ENCODE data around the gene RHEBL1. TPM values are rescaled to one million over a fixed set of nuclear protein-coding genes. Genes with fewer than 3 reads are reported as not detected.
A peak's percentile ranks its signal among the peaks of the same experiment; 100 is the strongest.

RHEBL1 gene
- total RNA-seq, 4 donors from 2014 or later, result 0.46 to 0.71 TPM; not detected in 2

GRCh38 chr12:49079793-49080192, 10.0 kb upstream of the RHEBL1 start:
- no peaks in the 10 kb centered on the region for H3K9me3 ChIP-seq
- in situ Hi-C loops (cut with MboI; ENCODE audit: low sequenced_read_pairs in 4 of 4), result loop anchor here in 3 of 4 donors (10.0 to 25.0 kb wide), 3 partner anchors 45 to 158 kb away; no protein-coding TSS in a partner anchor
- no peak overlapping the region for H3K4me3 ChIP-seq
- no peak for ATAC-seq
- TF ChIP-seq CTCF (IDR thresholded peaks at IDR 0.05 in 4 of 5, conservative IDR thresholded peaks at IDR 0.05 in 1 of 5) (no peak), POLR2A (IDR thresholded peaks at IDR 0.05) (no peak)
- intact Hi-C loops (cut with DNase I; ENCODE audit: low total_unique reads), result no loop called here
- no peak for DNase-seq
- H3K27ac ChIP-seq, result no peak overlapping the region
- no peaks in the 10 kb centered on the region for H3K4me1 ChIP-seq
- H3K27me3 ChIP-seq, result no peaks in the 10 kb centered on the region
- H3K36me3 ChIP-seq, result no peaks in the 10 kb centered on the region

GRCh38 chr12:49070971-49071370, 1.2 kb upstream of the RHEBL1 start:
- peaks cover 9 to 11% of the 10 kb centered on the region in 2 donors for H3K4me1 ChIP-seq
- DNase-seq (no peak), ATAC-seq (no peak)
- no peaks in the 10 kb centered on the region for H3K27me3 ChIP-seq
- H3K36me3 ChIP-seq, result no peaks in the 10 kb centered on the region
- TF ChIP-seq CTCF (IDR thresholded peaks at IDR 0.05 in 4 of 5, conservative IDR thresholded peaks at IDR 0.05 in 1 of 5), result no peak
- no peak for TF ChIP-seq POLR2A (IDR thresholded peaks at IDR 0.05)
- in situ Hi-C loops (cut with MboI; ENCODE audit: low sequenced_read_pairs in 4 of 4), result loop anchor here in 1 of 4 donors (10.0 kb wide), 1 partner anchor 54 kb away; no protein-coding TSS in a partner anchor
- no peak overlapping the region for H3K4me3 ChIP-seq
- intact Hi-C loops (cut with DNase I; ENCODE audit: low total_unique reads), result loop anchor here (2.0 kb wide), 1 partner anchor 40 kb away; the partner anchor contains the start of gene LMBR1L
- H3K9me3 ChIP-seq, result no peaks in the 10 kb centered on the region
- no peak overlapping the region for H3K27ac ChIP-seq

- in situ Hi-C loops (cut with MboI; ENCODE audit: low sequenced_read_pairs in 4 of 4) (loop anchor here in 2 of 4 donors (10.0 kb wide), 2 partner anchors 46 to 166 kb away; partner anchors contain the start of gene LMBR1L (in 2 of the 2)), intact Hi-C loops (cut with DNase I; ENCODE audit: low total_unique reads) (loop anchor here (2.0 kb wide), 1 partner anchor 62 kb away; the partner anchor contains the start of gene TUBA1B)
- TF ChIP-seq POLR2A (IDR thresholded peaks at IDR 0.05), result no peak
- no peak for TF ChIP-seq CTCF (IDR thresholded peaks at IDR 0.05 in 4 of 5, conservative IDR thresholded peaks at IDR 0.05 in 1 of 5)
- DNase-seq, result no peak
- peaks cover 9 to 11% of the 10 kb centered on the region in 2 donors for H3K4me1 ChIP-seq
- H3K27me3 ChIP-seq, result no peaks in the 10 kb centered on the region
- no peak for ATAC-seq
- peak overlapping the region; percentile 80 to 84 (median 82) for H3K27ac ChIP-seq
- no peaks in the 10 kb centered on the region for H3K9me3 ChIP-seq
- peak overlapping the region; percentile 77 to 94 (median 86) for H3K4me3 ChIP-seq
- H3K36me3 ChIP-seq, result no peaks in the 10 kb centered on the region
These were observed 786 bp downstream of the RHEBL1 start for GRCh38 chr12:49068879-49069506.

GRCh38 chr12:49066120-49066519, 3.7 kb downstream of the RHEBL1 start:
- no peak overlapping the region for H3K27ac ChIP-seq
- TF ChIP-seq CTCF (IDR thresholded peaks at IDR 0.05 in 4 of 5, conservative IDR thresholded peaks at IDR 0.05 in 1 of 5), result no peak
- TF ChIP-seq POLR2A (IDR thresholded peaks at IDR 0.05), result no peak
- intact Hi-C loops (cut with DNase I; ENCODE audit: low total_unique reads) (no loop called here), in situ Hi-C loops (cut with MboI; ENCODE audit: low sequenced_read_pairs in 4 of 4) (loop anchor here in 2 of 4 donors (10.0 kb wide), 2 partner anchors 49 to 169 kb away; partner anchors contain the start of gene LMBR1L (in 2 of the 2))
- DNase-seq, result no peak
- peaks cover 14 to 19% of the 10 kb centered on the region in 2 donors for H3K4me1 ChIP-seq
- H3K27me3 ChIP-seq, result no peaks in the 10 kb centered on the region
- ATAC-seq, result no peak
- no peaks in the 10 kb centered on the region for H3K36me3 ChIP-seq
- H3K4me3 ChIP-seq, result no peak overlapping the region
- H3K9me3 ChIP-seq, result no peaks in the 10 kb centered on the region

Measured in gastrocnemius medialis (tissue), 4 donors.